Duodenal mucosa (tissue), 2 donors: ENCODE measurements around the gene CLTCL1.
"Not testable (repeated sequence)": the region's sequence is repeated elsewhere in the genome, so short reads cannot be mapped to it uniquely, and the experiment has no call there.

ENCODE experiments used
- H3K27ac ChIP-seq: one replicate; pipeline ENCODE4 v1.7.0; 2013; ENCODE audit warnings: low read depth, low read length
- H3K27me3 ChIP-seq, 2 donors: one replicate each; pipeline ENCODE4 v1.7.0; 2013; ENCODE audit warnings: low read length in 2 of 2, control low read depth in 1 of 2; ENCODE audit not compliant: insufficient read depth in 2 of 2, control insufficient read depth in 1 of 2
- H3K36me3 ChIP-seq, 2 donors: one replicate each; pipeline ENCODE4 v1.7.0; 2013; ENCODE audit warnings: low read length in 2 of 2, control low read depth in 1 of 2; ENCODE audit not compliant: insufficient read depth in 2 of 2, control insufficient read depth in 1 of 2
- H3K4me1 ChIP-seq, 2 donors: one replicate each; pipeline ENCODE4 v1.7.0; 2013; ENCODE audit warnings: low read length in 2 of 2, control low read depth in 1 of 2; ENCODE audit not compliant: insufficient read depth in 2 of 2, control insufficient read depth in 1 of 2
- H3K4me3 ChIP-seq, 2 donors: one replicate each; pipeline ENCODE4 v1.7.0; 2013; ENCODE audit warnings: low read length in 2 of 2, low read depth in 1 of 2
- H3K9ac ChIP-seq, 2 donors: one replicate each; pipeline ENCODE4 v1.7.0; 2013; ENCODE audit warnings: low read length in 2 of 2, low read depth in 1 of 2
- H3K9me3 ChIP-seq, 2 donors: one replicate each; pipeline ENCODE4 v1.7.0; 2013; ENCODE audit warnings: low read length in 2 of 2, control low read depth in 1 of 2; ENCODE audit not compliant: control insufficient read depth in 1 of 2

Gene CLTCL1

DNA sequence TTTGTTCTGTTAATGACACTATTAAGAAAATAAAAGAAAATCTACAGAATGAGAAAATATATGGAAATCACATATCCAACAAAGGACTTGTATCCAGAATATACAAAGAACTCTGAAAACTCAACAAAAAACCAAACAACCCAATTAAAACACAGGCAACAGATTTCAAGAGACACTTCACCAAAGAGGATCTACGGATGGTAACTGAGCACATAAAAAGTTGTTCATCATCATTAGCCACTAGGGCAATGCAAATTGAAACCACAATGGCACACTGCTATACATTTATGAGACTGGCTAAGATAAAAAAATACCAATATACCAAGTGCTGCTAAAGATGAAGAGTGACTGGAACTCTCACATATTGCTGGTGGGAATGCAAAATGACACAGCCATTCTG is 78.5 kb downstream of the CLTCL1 start:
- H3K9me3 ChIP-seq = no peaks in the 10 kb centered on the region
- H3K36me3 ChIP-seq = no peaks in the 10 kb centered on the region
- no peak overlapping the region for H3K4me3 ChIP-seq
- no peak overlapping the region for H3K27ac ChIP-seq
- no peaks in the 10 kb centered on the region for H3K4me1 ChIP-seq
- no peaks in the 10 kb centered on the region for H3K27me3 ChIP-seq
- H3K9ac ChIP-seq = no peak overlapping the region

DNA sequence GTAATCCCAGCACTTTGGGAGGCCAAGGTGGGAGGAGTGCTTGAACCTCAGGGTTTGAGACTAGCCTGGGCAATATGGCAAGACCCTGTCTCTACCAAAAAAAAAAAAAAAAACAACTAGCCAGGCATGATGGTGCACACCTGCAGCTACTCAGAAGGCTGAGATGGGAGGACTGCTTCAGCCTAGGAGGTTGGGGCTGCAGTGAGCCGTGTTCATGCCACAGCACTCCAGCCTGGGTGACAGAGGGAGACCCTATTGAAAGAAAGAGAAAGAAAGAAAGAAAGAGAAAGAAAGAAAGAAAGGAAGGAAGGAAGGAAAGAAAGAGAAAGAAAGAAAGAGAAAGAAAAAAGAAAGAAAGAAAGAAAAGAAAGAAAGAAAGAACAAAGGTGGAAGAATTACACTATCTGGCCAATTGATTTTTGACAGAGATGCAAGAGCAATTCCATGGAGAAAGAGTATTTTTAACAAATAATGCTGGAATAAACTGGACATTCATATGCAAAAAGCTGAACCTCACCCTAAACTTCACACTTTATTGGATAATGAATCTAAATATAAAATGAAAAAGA is 79.1 kb downstream of the CLTCL1 start:
- Histone ChIP-seq H3K9ac (no peak overlapping the region), H3K9me3 (no peaks in the 10 kb centered on the region), H3K36me3 (no peaks in the 10 kb centered on the region), H3K27ac (no peak overlapping the region), H3K4me3 (no peak overlapping the region), H3K27me3 (no peaks in the 10 kb centered on the region), H3K4me1 (no peaks in the 10 kb centered on the region)

DNA sequence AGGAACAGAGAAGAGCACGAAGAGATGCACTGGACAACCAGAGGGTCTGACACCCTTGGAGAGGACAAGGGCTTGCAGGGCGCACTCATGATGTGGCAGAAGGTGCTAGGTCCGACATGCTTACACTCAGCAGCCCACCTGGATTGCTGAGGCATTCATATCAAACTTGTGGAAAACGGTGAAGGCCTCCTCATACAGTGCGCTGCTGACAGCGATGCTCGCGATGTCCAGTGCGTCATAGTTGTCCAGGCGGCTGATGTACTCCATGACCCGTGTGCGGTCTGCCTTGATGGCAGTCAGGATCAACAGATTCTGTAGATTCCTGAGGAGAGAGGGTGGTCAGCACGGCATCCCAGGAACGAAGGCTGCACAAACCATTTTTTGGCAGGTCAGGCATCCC is 81.3 kb downstream of the CLTCL1 start:
- no peaks in the 10 kb centered on the region for H3K36me3 ChIP-seq
- H3K9me3 ChIP-seq = no peaks in the 10 kb centered on the region
- no peak overlapping the region for H3K9ac ChIP-seq
- no peak overlapping the region for H3K4me3 ChIP-seq
- H3K27ac ChIP-seq = no peak overlapping the region
- H3K4me1 ChIP-seq = no peaks in the 10 kb centered on the region
- no peaks in the 10 kb centered on the region for H3K27me3 ChIP-seq

DNA sequence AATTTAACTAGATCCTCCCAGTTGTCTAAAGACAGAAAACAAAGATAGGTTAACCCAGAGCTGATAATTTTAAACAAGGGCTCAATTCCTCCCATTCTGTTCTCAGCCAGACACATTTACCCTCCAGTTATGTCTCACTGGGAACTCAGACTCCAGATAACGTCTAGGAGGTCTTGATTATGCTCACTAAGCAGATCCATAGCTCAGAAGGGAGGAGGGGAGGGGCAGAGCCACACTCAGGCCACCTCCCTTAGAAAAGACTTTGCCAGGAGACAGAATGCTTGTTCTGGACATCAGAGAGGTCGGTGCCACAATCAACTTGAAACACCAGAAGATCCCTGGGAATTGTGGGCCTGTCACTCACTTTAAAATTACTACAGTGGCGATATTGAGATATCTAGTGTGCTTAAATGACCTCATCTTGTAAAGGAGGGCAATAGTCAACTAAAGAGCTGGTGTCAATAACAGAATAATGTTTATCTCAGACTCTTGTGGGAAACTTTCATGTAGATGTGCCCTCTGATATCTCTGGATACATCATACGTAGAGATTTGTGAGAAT is 83.2 kb downstream of the CLTCL1 start:
- peaks cover 0 to 5% of the 10 kb centered on the region in 2 donors for H3K27me3 ChIP-seq
- no peak overlapping the region for H3K27ac ChIP-seq
- H3K9me3 ChIP-seq = no peaks in the 10 kb centered on the region
- no peaks in the 10 kb centered on the region for H3K36me3 ChIP-seq
- no peaks in the 10 kb centered on the region for H3K4me1 ChIP-seq
- no peak overlapping the region for H3K9ac ChIP-seq
- H3K4me3 ChIP-seq = no peak overlapping the region

DNA sequence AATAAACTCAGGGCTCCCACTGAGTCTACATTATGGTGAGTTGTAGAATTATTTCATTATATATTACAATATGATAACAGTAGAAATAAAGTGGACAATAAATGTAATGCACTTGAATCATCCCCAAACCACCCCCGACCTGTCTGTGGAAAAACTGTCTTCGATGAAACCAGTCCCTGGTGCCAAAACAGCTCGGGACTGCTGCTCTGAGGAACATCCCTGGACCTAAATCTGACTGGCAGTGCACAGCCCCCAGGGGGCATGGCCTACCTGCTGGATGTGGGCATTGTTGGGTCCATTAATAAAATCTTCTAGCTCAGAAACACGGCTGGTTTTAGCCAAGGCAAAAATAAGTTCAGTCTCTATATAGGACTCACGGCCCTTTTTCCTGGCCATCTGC is 83.6 kb downstream of the CLTCL1 start:
- Histone ChIP-seq H3K4me1 (no peaks in the 10 kb centered on the region), H3K9me3 (no peaks in the 10 kb centered on the region), H3K9ac (no peak overlapping the region), H3K4me3 (no peak overlapping the region), H3K27me3 (peaks cover 0 to 5% of the 10 kb centered on the region in 2 donors), H3K36me3 (no peaks in the 10 kb centered on the region), H3K27ac (no peak overlapping the region)

DNA sequence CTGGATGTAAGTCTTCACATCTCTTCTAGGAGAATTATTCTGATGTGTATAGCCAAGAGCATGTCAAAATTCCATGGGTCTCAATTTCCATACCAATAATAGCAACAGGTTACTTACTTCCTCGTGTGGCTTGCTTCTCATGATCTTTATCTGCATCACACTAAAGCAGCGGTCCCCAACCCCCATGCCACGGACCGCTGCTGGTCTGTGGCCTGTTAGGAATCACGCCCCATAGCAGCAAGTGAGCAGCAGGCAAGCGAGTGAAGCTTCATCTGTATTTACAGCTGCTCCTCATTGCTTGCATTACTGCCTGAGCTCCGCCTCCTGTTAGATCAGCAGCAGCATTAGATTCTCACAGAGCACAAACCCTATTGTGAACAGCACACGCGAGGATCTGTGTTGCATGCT is 84.1 kb downstream of the CLTCL1 start:
- Histone ChIP-seq H3K9me3 (no peaks in the 10 kb centered on the region), H3K4me1 (no peaks in the 10 kb centered on the region), H3K27ac (no peak overlapping the region), H3K27me3 (peaks cover 0 to 5% of the 10 kb centered on the region in 2 donors), H3K36me3 (no peaks in the 10 kb centered on the region), H3K4me3 (no peak overlapping the region), H3K9ac (no peak overlapping the region)

DNA sequence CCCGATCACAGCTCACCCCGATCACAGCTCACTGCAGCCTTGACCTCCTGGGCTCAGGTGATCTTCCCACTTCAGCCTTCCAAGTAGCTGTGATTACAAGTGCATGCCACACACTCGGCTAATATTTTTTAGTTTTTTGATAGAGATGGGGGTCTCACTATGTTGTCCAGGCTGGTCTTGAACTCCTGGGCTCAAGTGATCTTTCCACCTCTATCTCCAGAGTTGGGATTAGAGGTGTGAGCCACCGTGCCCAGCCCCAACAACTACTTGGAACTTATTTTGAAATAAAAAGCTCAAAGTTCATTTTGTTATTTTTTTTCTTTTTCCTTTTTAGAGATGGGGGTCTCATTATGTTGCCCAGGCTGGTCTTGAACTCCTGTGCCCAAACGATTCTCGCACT is 85.2 kb downstream of the CLTCL1 start:
- no peaks in the 10 kb centered on the region for H3K36me3 ChIP-seq
- no peak overlapping the region for H3K9ac ChIP-seq
- H3K4me3 ChIP-seq = no peak overlapping the region
- H3K27me3 ChIP-seq = peaks cover 0 to 5% of the 10 kb centered on the region in 2 donors
- H3K4me1 ChIP-seq = no peaks in the 10 kb centered on the region
- H3K9me3 ChIP-seq = no peaks in the 10 kb centered on the region
- no peak overlapping the region for H3K27ac ChIP-seq

DNA sequence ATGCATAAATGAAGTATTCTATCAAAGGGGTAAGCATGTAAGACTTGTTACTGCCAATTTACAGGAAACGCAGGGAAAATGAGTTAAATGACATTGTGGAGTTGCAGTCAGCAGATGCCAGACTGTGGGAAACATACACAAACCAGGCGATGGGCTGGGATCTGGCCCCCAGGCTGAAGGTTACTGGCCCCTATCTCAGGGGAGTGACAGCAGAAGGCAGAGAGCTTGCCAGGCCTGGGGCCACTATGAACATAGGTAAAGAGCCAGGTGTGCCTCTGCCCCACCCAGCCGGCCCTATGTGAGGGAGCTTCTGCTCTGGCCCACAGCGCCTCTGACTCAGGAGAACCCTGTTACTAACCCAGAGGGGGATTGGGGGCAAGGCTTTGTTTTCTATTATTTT is 86.9 kb downstream of the CLTCL1 start:
- Histone ChIP-seq H3K9ac (no peak overlapping the region), H3K4me1 (no peaks in the 10 kb centered on the region)

DNA sequence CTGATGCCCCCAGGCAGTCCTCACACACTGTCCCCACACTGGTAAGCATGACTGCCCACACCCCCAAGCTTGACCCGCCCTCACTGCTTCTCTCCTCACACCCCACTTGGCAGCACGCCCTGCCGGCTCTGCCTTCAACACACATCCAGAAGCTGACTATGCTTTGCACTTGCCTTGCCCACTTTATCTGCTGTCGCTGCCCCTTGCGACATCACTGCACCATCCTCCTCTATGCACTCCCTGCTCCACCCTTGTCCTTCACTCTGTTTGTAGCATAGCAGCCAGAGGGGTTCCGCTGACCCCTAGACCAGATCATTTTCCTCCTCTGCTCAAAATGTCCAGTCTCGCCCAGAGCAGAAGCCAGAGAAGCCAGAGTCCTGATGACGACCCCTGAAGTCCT is 87.7 kb downstream of the CLTCL1 start:
- H3K27ac ChIP-seq = no peak overlapping the region
- no peaks in the 10 kb centered on the region for H3K36me3 ChIP-seq
- H3K4me1 ChIP-seq = no peaks in the 10 kb centered on the region
- no peak overlapping the region for H3K4me3 ChIP-seq
- no peak overlapping the region for H3K9ac ChIP-seq
- no peaks in the 10 kb centered on the region for H3K9me3 ChIP-seq
- H3K27me3 ChIP-seq = peaks cover 0 to 5% of the 10 kb centered on the region in 2 donors

More for the DNA sequence above, 86.9 kb downstream of the CLTCL1 start:
- no peaks in the 10 kb centered on the region for H3K36me3 ChIP-seq
- H3K27ac ChIP-seq = no peak overlapping the region
- no peak overlapping the region for H3K4me3 ChIP-seq
- peaks cover 0 to 5% of the 10 kb centered on the region in 2 donors for H3K27me3 ChIP-seq
- H3K9me3 ChIP-seq = no peaks in the 10 kb centered on the region

DNA sequence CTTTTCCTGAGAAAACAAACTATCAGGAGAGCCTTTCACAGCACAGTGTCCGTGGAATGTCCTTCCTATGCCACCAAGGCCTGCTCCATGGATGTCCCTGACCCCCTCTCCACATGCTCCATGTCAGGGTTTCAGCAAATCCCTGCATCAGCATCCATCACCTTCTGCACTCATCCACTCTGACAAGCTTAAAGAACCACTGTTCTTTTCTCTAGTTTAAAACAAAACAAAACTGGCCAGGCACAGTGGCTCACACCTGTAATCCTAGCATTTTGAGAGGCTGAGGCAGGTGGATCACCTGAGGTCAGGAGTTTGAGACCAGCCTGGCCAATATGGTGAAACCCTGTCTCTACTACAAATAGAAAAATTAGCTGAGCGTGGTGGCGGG is 88.7 kb downstream of the CLTCL1 start:
- H3K4me1 ChIP-seq, H3K9ac ChIP-seq, H3K4me3 ChIP-seq, H3K27ac ChIP-seq, H3K9me3 ChIP-seq, H3K27me3 ChIP-seq, H3K36me3 ChIP-seq: not testable (repeated sequence)
